HG03571 (cell line): ENCODE measurements around the gene CACNA2D1.
"Not testable (repeated sequence)": the region's sequence is repeated elsewhere in the genome, so short reads cannot be mapped to it uniquely, and the experiment has no call there.

Experiments used
- ATAC-seq: cut with Tn5 transposase; IDR thresholded peaks from one replicate; pipeline ENCODE4 v1.9.1; 2021; ENCODE audit not compliant: unreplicated experiment

CACNA2D1 gene

DNA sequence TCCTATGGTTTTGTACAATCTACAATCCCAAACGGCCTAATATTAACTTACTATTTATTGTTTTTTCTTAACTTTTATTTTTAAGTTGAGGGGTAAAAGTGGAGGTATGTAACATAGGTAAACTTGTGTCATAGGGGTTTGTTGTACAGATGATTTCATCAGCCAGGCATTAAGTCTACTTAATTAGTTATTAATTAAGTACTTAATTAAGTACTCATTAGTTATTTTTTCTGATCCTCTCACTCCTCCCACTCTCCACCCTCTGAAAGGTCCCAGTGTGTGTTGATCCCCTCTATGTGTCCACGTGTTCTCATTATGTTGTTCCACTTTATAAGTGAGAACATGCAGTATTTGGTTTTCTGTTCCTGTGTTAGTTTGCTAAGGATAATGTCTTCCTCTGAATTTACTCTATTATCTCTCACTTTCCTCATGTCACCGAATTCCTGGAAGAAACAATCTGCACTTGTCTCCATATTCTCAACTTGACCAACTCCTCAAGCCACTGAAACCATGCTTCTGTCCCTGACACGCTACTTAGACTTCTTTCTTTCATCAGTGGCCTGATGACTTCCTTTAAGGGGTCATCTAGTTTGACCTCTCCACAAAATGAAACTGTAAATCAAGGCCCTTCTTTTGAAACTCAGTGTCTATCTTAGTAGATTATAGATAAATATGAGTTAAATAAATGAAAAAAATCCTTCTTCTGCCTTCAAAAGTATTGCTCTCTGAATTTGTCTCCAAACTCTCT, 9.1 kb downstream of the CACNA2D1 start:
- ATAC-seq, result no peak

- ATAC-seq, result no peak
These were observed 10.1 kb downstream of the CACNA2D1 start for GRCh38 chr7:82433507-82433906.

DNA sequence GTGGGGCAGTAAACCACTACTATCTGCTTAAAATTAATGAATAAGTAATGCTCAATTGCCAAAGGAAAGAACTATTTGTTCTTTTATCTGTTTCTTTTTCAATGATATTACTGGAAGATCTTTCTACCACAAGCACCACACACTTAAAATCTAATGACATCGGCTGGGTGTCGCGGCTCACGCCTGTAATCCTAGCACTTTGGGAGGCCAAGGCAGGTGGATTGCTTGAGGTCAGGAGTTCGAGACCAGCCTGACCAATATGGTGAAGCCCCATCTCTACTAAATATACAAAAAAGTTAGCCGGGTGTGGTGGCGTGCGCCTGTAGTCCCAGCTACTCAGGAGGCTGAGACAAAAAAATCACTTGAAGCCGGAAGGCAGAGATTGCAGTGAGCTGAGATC, 10.8 kb downstream of the CACNA2D1 start:
- ATAC-seq, result not testable (repeated sequence)

DNA sequence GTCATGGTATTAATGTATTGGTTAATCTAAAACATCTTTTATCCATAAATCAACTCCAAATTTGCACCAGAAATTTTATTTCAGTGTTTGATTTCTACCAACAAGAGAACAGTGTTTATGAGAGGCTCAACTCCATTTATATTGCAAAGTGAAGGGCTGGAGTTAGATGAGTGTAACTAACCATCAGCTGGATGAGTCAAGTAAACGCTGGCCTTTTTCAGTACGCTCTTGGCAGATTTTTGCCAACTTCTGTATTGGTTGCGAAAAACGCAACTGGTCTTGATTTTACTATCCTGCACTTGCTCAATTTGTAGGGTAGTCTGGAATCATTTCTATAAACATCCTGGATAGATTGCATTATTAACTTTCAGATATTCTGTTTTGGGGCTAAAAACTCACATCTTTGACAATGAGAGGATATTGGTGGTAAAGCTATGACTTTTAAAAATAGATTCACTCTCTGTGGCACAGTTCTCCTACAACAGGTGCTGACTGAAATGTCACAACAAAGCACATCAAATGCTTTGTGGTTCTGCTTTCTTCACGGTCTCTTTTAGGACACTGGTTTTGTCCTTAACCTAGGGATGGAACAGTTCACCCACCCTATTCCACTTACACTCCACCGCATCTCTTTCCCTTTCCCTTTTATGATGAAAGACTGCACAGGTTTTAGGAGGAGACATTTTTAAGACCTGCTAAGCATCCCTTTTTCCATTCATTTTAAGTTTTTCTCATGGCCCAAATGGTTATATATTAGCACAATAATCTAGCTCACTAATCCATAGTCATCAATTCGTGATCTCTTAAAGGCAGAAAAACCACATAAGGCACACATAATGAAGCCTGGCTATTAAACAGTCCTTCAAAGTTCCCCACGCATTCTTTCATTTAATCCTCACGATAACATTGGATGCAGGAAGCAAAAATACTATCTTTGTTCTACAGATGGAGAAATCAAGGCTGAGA, 12.8 kb downstream of the CACNA2D1 start:
- ATAC-seq, result no peak

DNA sequence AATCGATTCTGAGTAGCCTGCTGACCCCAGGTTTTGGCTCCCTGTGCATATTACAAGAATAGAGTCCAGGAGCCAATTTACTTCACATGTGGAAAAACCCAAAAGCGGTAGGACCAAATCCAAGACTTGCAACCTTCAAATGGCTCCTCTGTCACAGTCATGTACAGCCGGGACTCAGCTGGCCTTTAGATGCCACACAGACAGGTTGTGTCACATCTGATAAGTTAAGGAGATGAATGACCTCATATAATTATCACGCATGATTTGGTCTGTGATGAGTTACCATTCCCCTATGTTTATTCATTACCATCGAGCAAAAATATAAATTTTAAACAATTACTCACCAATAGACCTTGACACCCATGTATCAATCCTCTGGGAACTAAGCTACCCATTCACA, 14.2 kb downstream of the CACNA2D1 start:
- no peak for ATAC-seq

- no peak for ATAC-seq
These were observed 15.2 kb downstream of the CACNA2D1 start for GRCh38 chr7:82428186-82428961.

DNA sequence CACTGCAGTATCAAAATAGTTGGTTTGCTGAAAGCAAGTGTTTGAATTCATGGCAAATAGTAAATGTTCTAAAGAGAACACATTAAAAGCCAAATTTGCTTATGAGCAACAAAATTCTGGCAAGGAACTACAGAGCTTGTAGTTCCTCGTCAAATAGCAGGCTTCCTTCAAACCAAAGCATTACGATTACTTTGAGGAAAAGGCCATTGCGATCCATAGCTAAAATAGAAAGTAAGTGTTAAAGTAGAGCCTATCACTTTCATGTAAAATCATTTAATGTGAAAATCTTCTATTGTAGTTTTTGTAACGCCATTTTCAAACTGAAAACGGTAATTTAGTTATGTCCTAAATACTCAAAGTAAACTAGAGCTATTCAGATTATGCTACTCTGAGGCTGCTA, 20.1 kb downstream of the CACNA2D1 start:
- no peak for ATAC-seq

- no peak for ATAC-seq
These were observed 24.4 kb downstream of the CACNA2D1 start for GRCh38 chr7:82419200-82419599.

DNA sequence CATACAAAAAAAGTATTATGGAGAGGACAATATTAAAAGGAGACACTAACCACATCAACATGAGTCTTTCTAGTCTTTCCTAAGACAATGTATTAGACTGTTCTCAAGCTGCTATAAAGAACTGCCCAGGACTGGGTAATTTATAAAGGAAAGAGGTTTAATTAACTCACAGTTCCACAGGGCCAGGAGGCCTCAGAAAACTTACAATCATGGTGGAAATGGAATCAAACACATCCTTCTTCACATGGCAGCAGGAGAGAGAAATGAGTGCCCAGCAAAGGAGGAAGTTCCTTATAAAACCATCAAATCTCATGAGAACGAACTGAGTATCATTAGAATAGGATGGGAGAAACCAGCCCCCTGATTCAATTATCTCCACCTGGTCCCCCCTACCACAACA, 25.7 kb downstream of the CACNA2D1 start:
- no peak for ATAC-seq

GRCh38 chr7:82416402-82416801, 27.2 kb downstream of the CACNA2D1 start:
- no peak for ATAC-seq

- no peak for ATAC-seq
These were observed 29.2 kb downstream of the CACNA2D1 start for GRCh38 chr7:82414389-82414788.

- ATAC-seq, result no peak
These were observed 30.3 kb downstream of the CACNA2D1 start for GRCh38 chr7:82413237-82413636.

DNA sequence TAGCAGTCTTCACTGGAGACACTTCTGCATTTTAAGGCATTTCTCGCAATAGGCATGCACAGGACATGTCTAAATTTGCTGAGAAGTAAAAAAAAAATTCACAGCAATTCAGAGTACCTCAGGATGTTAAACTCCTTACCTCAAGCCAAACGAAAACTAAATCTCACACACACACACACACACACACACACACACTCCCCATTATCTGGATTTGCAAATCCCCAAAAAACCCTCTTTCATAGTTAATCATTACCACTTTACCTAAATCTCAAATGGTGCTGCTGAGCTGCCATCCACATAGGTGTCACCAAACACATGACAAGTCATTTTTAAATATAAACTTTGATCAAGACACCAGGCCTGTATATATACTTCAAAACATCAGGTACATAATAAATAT, 31.8 kb downstream of the CACNA2D1 start:
- ATAC-seq, result no peak

DNA sequence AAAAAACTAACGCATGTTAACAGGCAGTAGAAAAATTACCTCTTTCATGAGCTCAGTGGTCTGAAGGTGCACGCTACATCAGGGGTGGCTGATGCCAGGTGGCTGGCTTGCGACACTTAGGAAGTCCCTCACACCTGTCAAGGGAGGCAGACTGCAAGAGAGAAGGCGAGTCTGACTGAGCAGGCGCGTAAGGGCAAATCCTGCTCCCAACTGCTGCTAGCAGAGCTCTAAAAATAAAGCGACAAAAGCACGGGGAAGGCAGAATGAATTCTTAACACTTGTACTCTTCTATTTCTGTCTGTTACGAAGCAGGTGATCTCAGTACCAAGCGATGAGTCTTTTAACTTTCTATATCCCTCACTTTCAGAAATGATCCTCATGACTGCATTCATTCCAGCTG, 33.1 kb downstream of the CACNA2D1 start:
- no peak for ATAC-seq

GRCh38 chr7:82406937-82407336, 36.6 kb downstream of the CACNA2D1 start:
- ATAC-seq, result no peak

- ATAC-seq, result no peak
These were observed 38.3 kb downstream of the CACNA2D1 start for GRCh38 chr7:82405301-82405700.

GRCh38 chr7:82404652-82405051, 38.9 kb downstream of the CACNA2D1 start:
- no peak for ATAC-seq

DNA sequence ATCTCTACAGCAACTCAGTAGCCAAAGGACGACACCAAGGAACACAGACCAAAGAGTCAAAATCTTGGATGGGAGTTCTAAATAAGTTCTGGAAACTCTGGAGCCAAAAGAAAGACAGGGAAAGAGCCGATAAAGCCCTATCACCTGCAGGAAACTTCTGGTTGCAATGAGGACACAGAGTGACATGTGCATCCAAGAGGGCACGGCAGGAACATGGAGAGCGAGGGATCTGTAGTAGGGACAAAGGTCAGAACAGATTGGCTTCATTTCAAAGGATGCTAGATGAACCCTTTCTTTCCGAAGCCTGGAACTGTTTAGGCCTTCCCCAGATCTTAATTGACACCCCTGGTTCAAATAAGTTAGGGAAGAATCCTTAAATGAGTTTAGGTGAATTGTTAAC, 39.5 kb downstream of the CACNA2D1 start:
- ATAC-seq, result no peak

DNA sequence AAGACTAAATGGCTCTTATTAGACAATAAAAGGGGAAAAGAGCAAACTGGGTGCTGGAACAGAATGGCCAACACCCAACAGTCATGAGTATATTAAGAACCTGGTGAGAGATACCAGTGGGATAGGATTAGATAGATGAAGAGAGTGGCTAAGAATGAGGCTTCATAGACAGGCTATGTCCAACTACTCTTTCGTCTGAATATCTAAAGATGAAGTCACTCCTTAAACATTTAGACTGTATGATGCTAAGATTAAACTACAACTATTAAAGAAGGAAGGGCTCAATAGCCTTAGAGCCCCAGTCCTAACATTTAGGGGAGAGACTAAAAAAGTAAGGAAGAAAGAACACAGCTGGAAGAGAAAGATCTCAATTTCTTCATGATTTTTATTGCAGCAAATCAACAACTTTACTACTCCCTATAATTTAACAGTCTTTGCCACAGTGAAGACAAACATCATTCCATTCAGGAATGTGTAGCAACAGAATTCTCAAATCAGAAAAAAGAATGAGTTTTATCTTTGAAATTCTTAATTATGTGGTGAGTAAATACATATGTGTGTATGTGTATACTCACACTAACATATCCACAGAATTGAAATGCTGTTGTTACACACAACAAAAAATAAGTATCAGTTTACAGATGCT, 45.6 kb downstream of the CACNA2D1 start:
- ATAC-seq, result no peak

DNA sequence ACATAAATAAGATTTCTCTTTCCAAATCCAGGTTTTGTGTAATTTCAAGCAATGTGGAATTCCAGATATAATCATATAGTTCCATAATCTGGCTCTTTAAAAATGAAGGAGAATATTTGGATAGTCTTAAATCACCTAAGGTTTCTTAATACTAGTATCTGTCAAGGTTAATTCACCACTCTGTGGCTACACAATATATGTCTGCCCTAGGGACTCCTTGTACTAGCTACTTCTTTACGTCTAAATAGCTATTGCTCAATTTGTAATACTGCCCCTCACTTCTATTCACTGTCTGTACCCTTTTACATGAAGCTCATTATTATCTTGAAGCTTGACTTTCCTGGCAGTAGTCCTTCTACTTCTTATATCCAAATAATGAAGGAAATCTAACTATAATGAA, 47.2 kb downstream of the CACNA2D1 start:
- no peak for ATAC-seq

GRCh38 chr7:82395147-82395546, 48.4 kb downstream of the CACNA2D1 start:
- ATAC-seq, result no peak
